HAP-1 (cell line): ENCODE data around the gene PRR12.

Source experiments
- DNase-seq, 2 experiments: peaks; one replicate each; pipeline ENCODE4 v3.0.0-alpha.2; 2016 to 2020; ENCODE audit warnings: low spot score in 2 of 2
- H3K27me3 ChIP-seq: fragments of 250-450 bp; sonication (Bioruptor Pico); 2 replicates; pipeline ENCODE4 v1.5.1; 2020; ENCODE audit warnings: low read depth, mild to moderate bottlenecking, moderate library complexity
- H3K36me3 ChIP-seq: fragments of 250-450 bp; sonication (Bioruptor Pico); replicated peaks from 2 replicates; pipeline ENCODE4 v1.5.1; 2020; ENCODE audit warnings: mild to moderate bottlenecking
- H3K4me1 ChIP-seq: fragments of 250-450 bp; sonication (Bioruptor Pico); 2 replicates; pipeline ENCODE4 v1.5.1; 2020; ENCODE audit warnings: mild to moderate bottlenecking
- H3K4me3 ChIP-seq: fragments of 250-450 bp; sonication (Bioruptor Pico); 2 replicates; pipeline ENCODE4 v1.5.1; 2020; ENCODE audit warnings: mild to moderate bottlenecking, moderate library complexity
- H3K9me3 ChIP-seq: fragments of 250-450 bp; sonication (Bioruptor Pico); 2 replicates; pipeline ENCODE4 v1.5.1; 2020; ENCODE audit warnings: mild to moderate bottlenecking, moderate library complexity
- in situ Hi-C: fragments of 300-500 bp; cut with MboI; formaldehyde crosslinking; loops from 3 replicates; pipeline ENCODE4 v1.14.3; 2020; ENCODE audit warnings: low sequenced_read_pairs, inconsistent platforms, mixed read lengths

Gene PRR12

GRCh38 chr19:49642492-49643035 lies 51.6 kb downstream of the PRR12 start:
- DNase-seq = no peak
- in situ Hi-C loops = no loop called here
- Histone ChIP-seq H3K36me3 (peaks cover 25% of the 10 kb centered on the region), H3K4me1 (peaks cover 24% of the 10 kb centered on the region), H3K27me3 (no peaks in the 10 kb centered on the region), H3K4me3 (peak overlapping the region; percentile 82), H3K9me3 (no peaks in the 10 kb centered on the region)

GRCh38 chr19:49643466-49643865 lies 52.5 kb downstream of the PRR12 start:
- in situ Hi-C loops = no loop called here
- Histone ChIP-seq H3K9me3 (no peaks in the 10 kb centered on the region), H3K4me1 (peaks cover 18% of the 10 kb centered on the region), H3K36me3 (peaks cover 30% of the 10 kb centered on the region), H3K4me3 (peak overlapping the region; percentile 82), H3K27me3 (no peaks in the 10 kb centered on the region)
- no peak for DNase-seq

- no peak for DNase-seq
- H3K36me3 ChIP-seq = peaks cover 43% of the 10 kb centered on the region
- in situ Hi-C loops = no loop called here
Observed at GRCh38 chr19:49645592-49645991, 54.6 kb downstream of the PRR12 start.

GRCh38 chr19:49645995-49646394 lies 55.0 kb downstream of the PRR12 start:
- in situ Hi-C loops = no loop called here

More at GRCh38 chr19:49645592-49645991, 54.6 kb downstream of the PRR12 start:
- Histone ChIP-seq H3K27me3 (no peaks in the 10 kb centered on the region), H3K9me3 (no peaks in the 10 kb centered on the region), H3K4me1 (peaks cover 16% of the 10 kb centered on the region), H3K4me3 (no peak overlapping the region)

DNA sequence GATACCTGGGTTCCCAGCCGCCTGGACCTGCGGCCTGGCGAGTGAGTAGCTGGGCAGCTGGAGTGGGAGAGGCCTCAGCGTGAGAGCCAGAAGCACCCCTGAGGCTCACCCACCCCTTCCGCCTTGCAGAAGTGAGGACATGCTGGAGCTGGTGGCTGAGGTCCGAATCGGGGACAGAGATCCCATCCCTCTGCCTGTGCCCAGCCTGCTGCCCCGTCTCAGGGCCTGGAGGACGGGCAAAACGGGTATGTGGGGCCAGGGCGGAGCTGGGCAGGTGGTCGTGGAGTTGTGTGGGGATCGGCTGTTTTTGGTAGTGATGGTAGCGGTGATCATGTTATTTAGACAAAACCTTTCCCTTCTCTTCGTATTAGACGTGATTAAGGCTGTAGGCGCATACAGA lies 55.6 kb downstream of the PRR12 start:
- Histone ChIP-seq H3K4me1 (peaks cover 7% of the 10 kb centered on the region), H3K27me3 (no peaks in the 10 kb centered on the region), H3K36me3 (peaks cover 46% of the 10 kb centered on the region), H3K9me3 (no peaks in the 10 kb centered on the region), H3K4me3 (no peak overlapping the region)
- in situ Hi-C loops = no loop called here
- no peak for DNase-seq

More at GRCh38 chr19:49645995-49646394, 55.0 kb downstream of the PRR12 start:
- DNase-seq = no peak
- peaks cover 13% of the 10 kb centered on the region for H3K4me1 ChIP-seq
- H3K9me3 ChIP-seq = no peaks in the 10 kb centered on the region
- peaks cover 43% of the 10 kb centered on the region for H3K36me3 ChIP-seq
- no peak overlapping the region for H3K4me3 ChIP-seq
- no peaks in the 10 kb centered on the region for H3K27me3 ChIP-seq

DNA sequence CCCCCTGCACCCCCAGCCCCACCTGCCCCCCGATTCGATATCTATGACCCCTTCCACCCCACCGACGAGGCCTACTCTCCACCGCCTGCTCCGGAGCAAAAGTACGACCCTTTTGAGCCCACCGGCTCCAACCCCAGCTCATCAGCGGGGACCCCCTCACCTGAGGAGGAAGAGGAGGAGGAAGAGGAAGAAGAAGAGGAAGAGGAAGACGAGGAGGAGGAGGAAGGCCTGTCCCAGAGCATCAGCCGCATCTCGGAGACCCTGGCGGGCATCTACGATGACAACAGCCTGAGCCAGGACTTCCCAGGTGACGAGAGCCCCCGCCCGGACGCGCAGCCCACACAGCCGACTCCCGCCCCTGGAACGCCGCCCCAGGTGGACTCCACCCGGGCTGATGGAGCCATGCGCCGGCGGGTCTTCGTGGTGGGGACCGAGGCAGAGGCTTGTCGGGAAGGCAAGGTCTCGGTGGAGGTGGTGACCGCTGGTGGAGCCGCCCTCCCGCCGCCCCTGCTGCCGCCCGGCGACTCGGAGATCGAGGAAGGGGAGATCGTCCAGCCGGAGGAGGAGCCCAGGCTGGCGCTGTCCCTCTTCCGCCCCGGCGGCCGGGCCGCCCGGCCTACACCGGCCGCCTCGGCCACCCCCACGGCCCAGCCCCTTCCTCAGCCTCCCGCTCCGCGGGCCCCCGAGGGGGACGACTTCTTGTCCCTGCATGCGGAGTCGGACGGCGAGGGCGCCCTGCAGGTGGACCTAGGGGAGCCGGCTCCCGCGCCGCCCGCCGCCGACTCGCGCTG lies 60.2 kb downstream of the PRR12 start:
- Histone ChIP-seq H3K36me3 (peaks cover 76% of the 10 kb centered on the region), H3K4me3 (no peak overlapping the region), H3K9me3 (no peaks in the 10 kb centered on the region), H3K27me3 (no peaks in the 10 kb centered on the region), H3K4me1 (no peaks in the 10 kb centered on the region)
- no peak for DNase-seq
- in situ Hi-C loops = no loop called here

- H3K27me3 ChIP-seq = no peaks in the 10 kb centered on the region
- in situ Hi-C loops = no loop called here
- no peak overlapping the region for H3K4me3 ChIP-seq
- DNase-seq = no peak
- H3K9me3 ChIP-seq = no peaks in the 10 kb centered on the region
- H3K4me1 ChIP-seq = no peaks in the 10 kb centered on the region
- peaks cover 75% of the 10 kb centered on the region for H3K36me3 ChIP-seq
Observed at GRCh38 chr19:49651820-49652550, 61.0 kb downstream of the PRR12 start.

GRCh38 chr19:49652551-49653465 lies 61.8 kb downstream of the PRR12 start:
- no peaks in the 10 kb centered on the region for H3K9me3 ChIP-seq
- DNase-seq = no peak
- in situ Hi-C loops = no loop called here
- H3K4me3 ChIP-seq = no peak overlapping the region
- H3K4me1 ChIP-seq = no peaks in the 10 kb centered on the region
- H3K27me3 ChIP-seq = no peaks in the 10 kb centered on the region
- peaks cover 73% of the 10 kb centered on the region for H3K36me3 ChIP-seq

- Histone ChIP-seq H3K4me3 (no peak overlapping the region), H3K9me3 (no peaks in the 10 kb centered on the region), H3K27me3 (no peaks in the 10 kb centered on the region), H3K36me3 (peaks cover 77% of the 10 kb centered on the region), H3K4me1 (no peaks in the 10 kb centered on the region)
- in situ Hi-C loops = no loop called here
- no peak for DNase-seq
Observed at GRCh38 chr19:49653466-49653806, 62.5 kb downstream of the PRR12 start.

DNA sequence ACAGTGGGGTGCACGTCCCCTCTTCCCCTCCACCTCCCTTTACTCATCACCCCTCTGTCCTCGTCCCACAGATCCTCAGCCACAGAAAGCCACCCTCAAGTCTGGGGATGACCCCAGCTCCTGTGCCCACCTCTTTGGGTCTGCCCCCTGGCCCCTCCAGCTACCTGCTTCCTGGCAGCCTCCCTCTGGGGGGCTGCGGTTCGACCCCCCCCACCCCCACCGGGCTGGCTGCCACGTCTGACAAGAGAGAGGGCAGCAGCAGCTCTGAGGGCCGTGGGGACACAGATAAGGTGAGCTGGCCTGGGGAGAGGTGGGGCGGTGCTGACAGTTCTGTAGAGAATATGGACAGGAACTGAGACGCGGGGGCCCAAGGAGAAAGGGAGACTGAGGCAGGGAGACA lies 63.6 kb downstream of the PRR12 start:
- H3K4me3 ChIP-seq = no peak overlapping the region

GRCh38 chr19:49655570-49656455 lies 64.8 kb downstream of the PRR12 start:
- no peaks in the 10 kb centered on the region for H3K27me3 ChIP-seq
- in situ Hi-C loops = no loop called here
- peaks cover 85% of the 10 kb centered on the region for H3K36me3 ChIP-seq
- no peaks in the 10 kb centered on the region for H3K4me1 ChIP-seq
- no peak for DNase-seq
- H3K4me3 ChIP-seq = no peak overlapping the region
- no peaks in the 10 kb centered on the region for H3K9me3 ChIP-seq

More for the DNA sequence above, 63.6 kb downstream of the PRR12 start:
- Histone ChIP-seq H3K4me1 (no peaks in the 10 kb centered on the region), H3K27me3 (no peaks in the 10 kb centered on the region), H3K9me3 (no peaks in the 10 kb centered on the region), H3K36me3 (peaks cover 81% of the 10 kb centered on the region)
- in situ Hi-C loops = no loop called here
- no peak for DNase-seq

DNA sequence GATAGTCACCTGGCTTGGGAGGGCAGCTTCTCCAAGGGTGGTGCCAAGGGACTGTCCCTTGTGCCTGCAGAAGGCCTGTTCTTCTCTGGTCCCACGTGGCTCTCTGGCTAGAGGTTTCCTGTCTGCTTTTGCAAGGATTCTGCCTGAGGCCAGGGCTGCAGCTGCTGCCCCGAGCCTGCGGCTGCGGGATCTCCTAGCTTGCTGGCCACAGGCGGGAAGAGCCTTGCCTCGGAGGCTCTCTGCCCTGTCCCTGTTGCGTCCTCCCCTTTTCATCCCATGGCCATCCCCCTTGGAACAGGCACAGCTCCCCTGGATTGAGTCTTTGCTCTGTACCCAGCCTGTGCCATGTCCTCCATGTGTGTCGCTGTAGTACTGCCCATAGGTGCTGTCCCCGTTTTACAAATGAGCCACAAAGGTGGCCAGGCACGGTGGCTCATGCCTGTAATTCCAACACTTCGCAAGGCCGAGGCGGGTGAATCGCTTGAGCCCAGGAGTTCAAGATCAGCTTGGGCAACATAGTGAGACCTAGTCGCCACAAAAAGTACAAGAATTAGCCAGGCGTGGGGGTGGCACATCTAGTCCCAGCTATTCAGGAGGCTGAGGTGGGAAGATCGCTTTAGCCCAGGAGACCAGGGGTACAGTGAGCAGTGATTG lies 65.6 kb downstream of the PRR12 start:
- peaks cover 87% of the 10 kb centered on the region for H3K36me3 ChIP-seq
- no peaks in the 10 kb centered on the region for H3K4me1 ChIP-seq
- no peaks in the 10 kb centered on the region for H3K27me3 ChIP-seq
- H3K9me3 ChIP-seq = no peaks in the 10 kb centered on the region
- in situ Hi-C loops = no loop called here
- no peak for DNase-seq
- H3K4me3 ChIP-seq = no peak overlapping the region
